Measurements from ENCODE around the gene ACSL6. TPM values are rescaled to one million over a fixed set of nuclear protein-coding genes. Genes with fewer than 3 reads are reported as not detected.

The ACSL6 gene
- total and polyA plus RNA-seq, 10 of the 15 experiments (the other 5 are each of a cell fraction or from before 2014, with no cell fraction given) = 0.06 to 0.53 TPM; not detected in 8

DNA sequence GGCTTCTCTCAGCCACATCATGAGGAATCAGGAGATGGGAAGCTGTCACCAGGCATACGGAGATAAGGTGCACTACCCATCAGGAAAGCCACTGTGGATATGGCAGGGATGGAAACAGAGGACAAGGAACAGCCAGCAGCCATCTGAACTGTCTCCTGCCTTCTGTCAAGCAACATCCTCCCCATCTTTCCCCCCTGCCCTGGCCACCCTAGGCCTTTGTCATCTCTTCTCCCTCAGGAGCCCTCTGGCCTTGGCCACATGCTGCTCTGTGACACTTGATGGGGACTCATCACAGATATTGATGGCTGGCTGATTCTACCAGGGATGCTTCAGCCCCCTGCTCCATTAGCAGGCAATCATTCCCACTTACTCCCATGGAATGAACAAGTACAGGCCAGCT lies 44.9 kb downstream of the ACSL6 start:
- in situ Hi-C loops (cut with MboI) = no loop called here
- no peaks in the 10 kb centered on the region for H3K36me3 ChIP-seq (ENCODE audit: control insufficient read depth in 2 of 2, insufficient read depth in 2 of 2, low read length in 1 of 2)
- no peak for FAIRE-seq
- intact Hi-C loops (cut with micrococcal nuclease; ENCODE audit: unreplicated experiment) = no loop called here
- no peak overlapping the region for H3K27ac ChIP-seq (ENCODE audit: control insufficient read depth, insufficient read depth)
- SMC1A ChIA-PET (ENCODE audit: uncharacterized antibody, unreplicated experiment) = no interaction called here
- no peak overlapping the region for H3K4me3 ChIP-seq
- BruUV-seq (replicated peaks) = no TSS peak
- H3K27me3 ChIP-seq (replicated peaks in 1 of 2; ENCODE audit: control insufficient read depth in 2 of 2, insufficient read depth in 2 of 2, low read length in 1 of 2) = no peaks in the 10 kb centered on the region; a peak in 2 of 4 replicates
- no peaks in the 10 kb centered on the region for H3K4me1 ChIP-seq (ENCODE audit: control insufficient read depth, insufficient read depth, low read length)
- CTCF ChIA-PET = interaction anchor here (1.8 kb wide), 1 partner anchor 377 kb away, joined by 6 read pairs; no protein-coding TSS in a partner anchor
- POLR2A ChIA-PET = no interaction called here
- no peak overlapping the region for H2AFZ ChIP-seq (ENCODE audit: control insufficient read depth, low read depth, low read length)
- TF ChIP-seq RCOR1 (conservative IDR thresholded peaks at IDR 0.05; ENCODE audit: low read depth, low read length) (no peak), CEBPB (IDR thresholded peaks at IDR 0.05; ENCODE audit: borderline replicate concordance in 1 of 2, low read depth in 2 of 2, low read length in 2 of 2) (no peak), YBX1 (IDR thresholded peaks at IDR 0.05) (no peak), MEF2A (IDR thresholded peaks at IDR 0.05; ENCODE audit: insufficient read depth, low read depth, low read length) (no peak), BMI1 (IDR thresholded peaks at IDR 0.05; ENCODE audit: borderline replicate concordance) (no peak), FOS (IDR thresholded peaks at IDR 0.05; ENCODE audit: borderline replicate concordance, extremely low read depth, insufficient read length) (no peak), FOXM1 (IDR thresholded peaks at IDR 0.05; ENCODE audit: low read depth, low read length) (no peak), ESRRA (IDR thresholded peaks at IDR 0.05; ENCODE audit: low read length) (no peak), FOXK2 (IDR thresholded peaks at IDR 0.05) (no peak), MTA3 (IDR thresholded peaks at IDR 0.05; ENCODE audit: borderline replicate concordance, low read length) (no peak), MYB (IDR thresholded peaks at IDR 0.05; ENCODE audit: borderline replicate concordance, low read depth, low read length) (no peak), SMAD1 (IDR thresholded peaks at IDR 0.05; ENCODE audit: low read depth, partially characterized antibody) (no peak), STAT3 (IDR thresholded peaks at IDR 0.05; ENCODE audit: low read depth, low read length) (no peak), CBX5 (IDR thresholded peaks at IDR 0.05; ENCODE audit: low read depth) (no peak)
- TF ChIP-seq, protein P1, sequence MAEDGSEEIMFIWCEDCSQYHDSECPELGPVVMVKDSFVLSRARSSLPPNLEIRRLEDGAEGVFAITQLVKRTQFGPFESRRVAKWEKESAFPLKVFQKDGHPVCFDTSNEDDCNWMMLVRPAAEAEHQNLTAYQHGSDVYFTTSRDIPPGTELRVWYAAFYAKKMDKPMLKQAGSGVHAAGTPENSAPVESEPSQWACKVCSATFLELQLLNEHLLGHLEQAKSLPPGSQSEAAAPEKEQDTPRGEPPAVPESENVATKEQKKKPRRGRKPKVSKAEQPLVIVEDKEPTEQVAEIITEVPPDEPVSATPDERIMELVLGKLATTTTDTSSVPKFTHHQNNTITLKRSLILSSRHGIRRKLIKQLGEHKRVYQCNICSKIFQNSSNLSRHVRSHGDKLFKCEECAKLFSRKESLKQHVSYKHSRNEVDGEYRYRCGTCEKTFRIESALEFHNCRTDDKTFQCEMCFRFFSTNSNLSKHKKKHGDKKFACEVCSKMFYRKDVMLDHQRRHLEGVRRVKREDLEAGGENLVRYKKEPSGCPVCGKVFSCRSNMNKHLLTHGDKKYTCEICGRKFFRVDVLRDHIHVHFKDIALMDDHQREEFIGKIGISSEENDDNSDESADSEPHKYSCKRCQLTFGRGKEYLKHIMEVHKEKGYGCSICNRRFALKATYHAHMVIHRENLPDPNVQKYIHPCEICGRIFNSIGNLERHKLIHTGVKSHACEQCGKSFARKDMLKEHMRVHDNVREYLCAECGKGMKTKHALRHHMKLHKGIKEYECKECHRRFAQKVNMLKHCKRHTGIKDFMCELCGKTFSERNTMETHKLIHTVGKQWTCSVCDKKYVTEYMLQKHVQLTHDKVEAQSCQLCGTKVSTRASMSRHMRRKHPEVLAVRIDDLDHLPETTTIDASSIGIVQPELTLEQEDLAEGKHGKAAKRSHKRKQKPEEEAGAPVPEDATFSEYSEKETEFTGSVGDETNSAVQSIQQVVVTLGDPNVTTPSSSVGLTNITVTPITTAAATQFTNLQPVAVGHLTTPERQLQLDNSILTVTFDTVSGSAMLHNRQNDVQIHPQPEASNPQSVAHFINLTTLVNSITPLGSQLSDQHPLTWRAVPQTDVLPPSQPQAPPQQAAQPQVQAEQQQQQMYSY (CRISPR knock-in tag; IDR thresholded peaks at IDR 0.05) = no peak
- TF ChIP-seq, protein P2, sequence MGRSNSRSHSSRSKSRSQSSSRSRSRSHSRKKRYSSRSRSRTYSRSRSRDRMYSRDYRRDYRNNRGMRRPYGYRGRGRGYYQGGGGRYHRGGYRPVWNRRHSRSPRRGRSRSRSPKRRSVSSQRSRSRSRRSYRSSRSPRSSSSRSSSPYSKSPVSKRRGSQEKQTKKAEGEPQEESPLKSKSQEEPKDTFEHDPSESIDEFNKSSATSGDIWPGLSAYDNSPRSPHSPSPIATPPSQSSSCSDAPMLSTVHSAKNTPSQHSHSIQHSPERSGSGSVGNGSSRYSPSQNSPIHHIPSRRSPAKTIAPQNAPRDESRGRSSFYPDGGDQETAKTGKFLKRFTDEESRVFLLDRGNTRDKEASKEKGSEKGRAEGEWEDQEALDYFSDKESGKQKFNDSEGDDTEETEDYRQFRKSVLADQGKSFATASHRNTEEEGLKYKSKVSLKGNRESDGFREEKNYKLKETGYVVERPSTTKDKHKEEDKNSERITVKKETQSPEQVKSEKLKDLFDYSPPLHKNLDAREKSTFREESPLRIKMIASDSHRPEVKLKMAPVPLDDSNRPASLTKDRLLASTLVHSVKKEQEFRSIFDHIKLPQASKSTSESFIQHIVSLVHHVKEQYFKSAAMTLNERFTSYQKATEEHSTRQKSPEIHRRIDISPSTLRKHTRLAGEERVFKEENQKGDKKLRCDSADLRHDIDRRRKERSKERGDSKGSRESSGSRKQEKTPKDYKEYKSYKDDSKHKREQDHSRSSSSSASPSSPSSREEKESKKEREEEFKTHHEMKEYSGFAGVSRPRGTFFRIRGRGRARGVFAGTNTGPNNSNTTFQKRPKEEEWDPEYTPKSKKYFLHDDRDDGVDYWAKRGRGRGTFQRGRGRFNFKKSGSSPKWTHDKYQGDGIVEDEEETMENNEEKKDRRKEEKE (IDR thresholded peaks at IDR 0.05) = no peak
- H3K79me2 ChIP-seq (ENCODE audit: control insufficient read depth, insufficient read depth, low read length) = no peaks in the 10 kb centered on the region
- no peak for DNase-seq (ENCODE audit: low read depth, low spot score)
- no peaks in the 10 kb centered on the region for H3K9me3 ChIP-seq (replicated peaks; ENCODE audit: control insufficient read depth, insufficient read depth, low read length)
- no peak for ATAC-seq
- no peak overlapping the region for H3K4me2 ChIP-seq (ENCODE audit: control insufficient read depth, insufficient read depth)
- RAD21 ChIA-PET (ENCODE audit: unreplicated experiment) = no interaction called here
- H3K9ac ChIP-seq (ENCODE audit: control insufficient read depth, insufficient read depth, low read length) = no peak overlapping the region
- no peaks in the 10 kb centered on the region for H4K20me1 ChIP-seq (ENCODE audit: control insufficient read depth, insufficient read depth)
- 70% methylated on average over 1 of the region's 1 CpG for WGBS (ENCODE audit: insufficient coverage, insufficient replicate concordance, low lambda C conversion rate, missing lambda C conversion rate)
